Keratinocyte (primary cell): ENCODE data around the gene MRPL34.

Experiments used
- EZH2 ChIP-seq: IDR thresholded peaks from one replicate; pipeline ENCODE4 v1.6.1; 2012; ENCODE audit warnings: inconsistent platforms, mild to moderate bottlenecking, low read length, moderate library complexity
- TF ChIP-seq, protein P1 (sequence below), 3 experiments: IDR thresholded peaks in 1 of 3; conservative IDR thresholded peaks in 1 of 3; optimal IDR thresholded peaks in 1 of 3; 2 replicates in 2 of 3; 3 replicates in 1 of 3; pipeline versions ENCODE3 to v1.5.1; 2011; ENCODE audit warnings: low read length in 3 of 3, mild to moderate bottlenecking in 3 of 3, moderate library complexity in 2 of 3, control low read depth in 1 of 3, inconsistent platforms in 1 of 3; ENCODE audit not compliant: insufficient read depth in 2 of 3; ENCODE audit errors: extremely low read depth in 1 of 3

DNA sequence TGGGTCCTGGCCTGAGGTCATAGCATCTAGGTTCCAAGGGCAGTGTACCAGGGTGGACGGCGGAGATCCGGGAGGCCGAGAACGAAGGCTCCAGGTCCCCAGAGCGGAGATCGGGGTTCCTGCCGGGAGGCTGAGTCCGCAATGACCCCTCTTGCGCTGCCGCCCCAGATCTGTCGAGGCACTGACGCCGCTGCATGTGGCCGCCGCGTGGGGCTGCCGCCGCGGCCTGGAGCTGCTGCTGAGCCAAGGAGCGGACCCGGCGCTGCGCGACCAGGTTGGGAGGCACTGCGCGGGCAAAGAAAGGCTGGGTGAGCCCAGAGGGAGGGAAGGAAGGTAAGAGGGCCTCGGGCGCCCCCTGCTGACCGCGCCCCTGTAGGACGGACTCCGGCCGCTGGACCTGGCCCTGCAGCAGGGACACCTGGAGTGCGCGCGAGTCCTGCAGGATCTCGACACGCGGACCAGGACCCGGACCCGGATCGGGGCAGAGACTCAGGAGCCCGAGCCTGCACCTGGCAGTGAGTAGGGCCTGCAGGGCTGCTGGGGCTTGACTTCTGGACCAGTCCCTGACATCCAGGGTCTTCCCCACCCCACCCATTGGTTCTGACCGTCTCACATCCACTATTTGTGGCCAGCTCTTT lies 23.1 kb upstream of the MRPL34 start:
- TF ChIP-seq, protein P1, sequence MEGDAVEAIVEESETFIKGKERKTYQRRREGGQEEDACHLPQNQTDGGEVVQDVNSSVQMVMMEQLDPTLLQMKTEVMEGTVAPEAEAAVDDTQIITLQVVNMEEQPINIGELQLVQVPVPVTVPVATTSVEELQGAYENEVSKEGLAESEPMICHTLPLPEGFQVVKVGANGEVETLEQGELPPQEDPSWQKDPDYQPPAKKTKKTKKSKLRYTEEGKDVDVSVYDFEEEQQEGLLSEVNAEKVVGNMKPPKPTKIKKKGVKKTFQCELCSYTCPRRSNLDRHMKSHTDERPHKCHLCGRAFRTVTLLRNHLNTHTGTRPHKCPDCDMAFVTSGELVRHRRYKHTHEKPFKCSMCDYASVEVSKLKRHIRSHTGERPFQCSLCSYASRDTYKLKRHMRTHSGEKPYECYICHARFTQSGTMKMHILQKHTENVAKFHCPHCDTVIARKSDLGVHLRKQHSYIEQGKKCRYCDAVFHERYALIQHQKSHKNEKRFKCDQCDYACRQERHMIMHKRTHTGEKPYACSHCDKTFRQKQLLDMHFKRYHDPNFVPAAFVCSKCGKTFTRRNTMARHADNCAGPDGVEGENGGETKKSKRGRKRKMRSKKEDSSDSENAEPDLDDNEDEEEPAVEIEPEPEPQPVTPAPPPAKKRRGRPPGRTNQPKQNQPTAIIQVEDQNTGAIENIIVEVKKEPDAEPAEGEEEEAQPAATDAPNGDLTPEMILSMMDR (optimal IDR thresholded peaks at IDR 0.05 in 1 of 3, IDR thresholded peaks at IDR 0.05 in 1 of 3, conservative IDR thresholded peaks at IDR 0.05 in 1 of 3; ENCODE audit: extremely low read depth in 1 of 3, insufficient read depth in 2 of 3, low read length in 3 of 3), result peak; percentile 74 to 97 (median 97)
- peak; percentile 41 for TF ChIP-seq EZH2
